Measurements from ENCODE around the gene PDIA3. TPM values are rescaled to one million over a fixed set of nuclear protein-coding genes. Genes with fewer than 3 reads are reported as not detected.

Gene PDIA3
- total and polyA plus RNA-seq, 2 of the 13 experiments (the other 11 are each of a cell fraction or from before 2014, with no cell fraction given): 238 to 433 TPM

- 0 out of 2 replicates have a peak, but pooled peaks have one; percentile 71 for TF ChIP-seq NFAT5 (CRISPR knock-in tag; IDR thresholded peaks at IDR 0.05)
- TF ChIP-seq AFF4 (CRISPR knock-in tag; IDR thresholded peaks at IDR 0.05): no peak
- TF ChIP-seq MTERF4 (CRISPR knock-in tag; IDR thresholded peaks at IDR 0.05): peak; percentile 25; the same call in 1 of the 2 replicates
- no peak for TF ChIP-seq ZNF83 (CRISPR knock-in tag; IDR thresholded peaks at IDR 0.05; ENCODE audit: borderline replicate concordance)
- TF ChIP-seq ZNF33A (CRISPR knock-in tag; IDR thresholded peaks at IDR 0.05; ENCODE audit: borderline replicate concordance): peak; percentile 89
- peak; percentile 43; the same call in 1 of the 2 replicates for TF ChIP-seq SP4 (CRISPR knock-in tag; IDR thresholded peaks at IDR 0.05)
- no peak for TF ChIP-seq RARA (CRISPR knock-in tag; IDR thresholded peaks at IDR 0.05)
- 0 out of 2 replicates have a peak, but pooled peaks have one; percentile 65 for TF ChIP-seq ZNF251 (CRISPR knock-in tag; IDR thresholded peaks at IDR 0.05)
- peak; percentile 81 for TF ChIP-seq XRCC5 (optimal IDR thresholded peaks at IDR 0.05; ENCODE audit: low read length)
- no peak; the same call in 1 of the 2 replicates for TF ChIP-seq ARID5B (CRISPR knock-in tag; IDR thresholded peaks at IDR 0.05)
- TF ChIP-seq KMT2A (CRISPR knock-in tag; IDR thresholded peaks at IDR 0.05): peak; percentile 46; the same call in 1 of the 2 replicates
- no peak for TF ChIP-seq JARID2 (CRISPR knock-in tag; IDR thresholded peaks at IDR 0.05; ENCODE audit: insufficient replicate concordance)
- TF ChIP-seq ZFP36L2 (CRISPR knock-in tag; IDR thresholded peaks at IDR 0.05): no peak
- TF ChIP-seq LCORL (IDR thresholded peaks at IDR 0.05): no peak
- peak; percentile 46; the same call in 1 of the 2 replicates for TF ChIP-seq LCORL (CRISPR knock-in tag; IDR thresholded peaks at IDR 0.05)
These were observed 31.2 kb downstream of the PDIA3 start (continued) for GRCh38 chr15:43777267-43777914.

Data from HepG2 (cell line).